Epithelial cell of proximal tubule (primary cell): ENCODE results near the gene NPVF. TPM values are rescaled to one million over a fixed set of nuclear protein-coding genes. Genes with fewer than 3 reads are reported as not detected.

Experiments
- DNase-seq: peaks from one replicate; pipeline ENCODE4 v3.0.0-alpha.2; 2011; ENCODE audit warnings: low read depth
- H3K4me3 ChIP-seq: 2 replicates; pipeline ENCODE4 v1.5.1; 2011; ENCODE audit warnings: low read depth, mild to moderate bottlenecking, low read length
- CTCF ChIP-seq: conservative IDR thresholded peaks from 2 replicates; pipeline ENCODE4 v1.5.1; 2012; ENCODE audit warnings: low read depth, mild to moderate bottlenecking, low read length
- total RNA-seq: library from RNA; depleted of rRNA; stranded (reverse); fragments of >200 nt; gene quantifications from 2 replicates; pipeline ENCODE4 v1.2.3, GENCODE V29; 2015

The NPVF gene
- total RNA-seq, 1 donor from 2014 or later, result not detected

DNA sequence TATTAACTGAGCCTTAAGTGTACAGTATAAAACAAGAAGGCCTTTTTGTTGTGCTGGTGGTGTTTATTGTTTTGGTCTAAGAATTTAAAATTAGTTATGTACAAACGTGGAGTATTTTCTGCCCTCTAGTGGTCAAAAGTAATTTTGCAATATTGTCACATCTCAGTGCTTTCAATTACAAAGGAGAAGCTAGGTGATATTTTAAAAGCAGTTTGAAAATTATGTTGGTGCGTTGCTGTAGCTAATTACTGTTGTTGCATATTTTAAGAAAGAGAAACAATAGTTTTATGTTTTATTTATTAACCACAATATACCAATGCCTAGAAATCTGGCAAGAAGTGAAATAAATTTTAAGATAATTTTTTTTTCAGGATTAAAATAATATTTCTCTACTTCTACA is 11.4 kb downstream of the NPVF start:
- peak; percentile 16 for DNase-seq
- no peak overlapping the region for H3K4me3 ChIP-seq
- TF ChIP-seq CTCF, result peak; percentile 78

- TF ChIP-seq CTCF, result peak; percentile 10
- DNase-seq, result no peak
These were observed 12.5 kb downstream of the NPVF start for GRCh38 chr7:25215694-25216335.

DNA sequence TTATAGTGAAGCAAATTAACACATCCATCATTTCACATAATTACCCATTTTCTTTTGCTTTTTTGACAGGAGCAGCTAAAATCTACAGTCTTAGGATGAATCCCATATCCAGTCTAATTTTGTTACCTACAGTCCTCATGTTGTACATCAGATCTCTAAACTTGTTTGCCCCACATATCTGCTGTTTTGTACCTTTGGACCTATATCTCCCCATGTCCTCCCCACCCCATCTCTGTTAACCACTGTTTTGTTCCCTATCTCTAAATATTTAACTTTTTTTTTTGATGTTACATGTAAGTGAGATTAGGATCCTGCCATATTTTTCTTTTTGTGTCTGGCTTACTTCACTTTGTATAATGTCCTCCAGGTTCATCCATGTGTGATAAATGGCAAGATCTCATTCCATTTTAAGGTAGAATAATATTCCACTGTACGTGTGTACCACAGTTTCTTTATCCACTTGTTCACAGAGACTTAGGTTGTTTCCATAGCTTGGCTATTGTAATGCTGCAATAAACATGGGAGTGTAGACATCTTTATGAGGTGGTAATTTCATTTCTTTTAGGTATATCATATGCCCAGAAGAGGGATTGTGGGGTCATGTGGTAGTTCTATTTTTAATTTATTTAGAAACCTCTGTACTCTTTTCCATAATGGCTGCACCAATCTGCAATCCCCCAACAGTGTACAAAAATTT is 19.6 kb downstream of the NPVF start:
- no peak for DNase-seq
- no peak for TF ChIP-seq CTCF
- no peak overlapping the region for H3K4me3 ChIP-seq

More at GRCh38 chr7:25215694-25216335, 12.5 kb downstream of the NPVF start:
- H3K4me3 ChIP-seq, result no peak overlapping the region

DNA sequence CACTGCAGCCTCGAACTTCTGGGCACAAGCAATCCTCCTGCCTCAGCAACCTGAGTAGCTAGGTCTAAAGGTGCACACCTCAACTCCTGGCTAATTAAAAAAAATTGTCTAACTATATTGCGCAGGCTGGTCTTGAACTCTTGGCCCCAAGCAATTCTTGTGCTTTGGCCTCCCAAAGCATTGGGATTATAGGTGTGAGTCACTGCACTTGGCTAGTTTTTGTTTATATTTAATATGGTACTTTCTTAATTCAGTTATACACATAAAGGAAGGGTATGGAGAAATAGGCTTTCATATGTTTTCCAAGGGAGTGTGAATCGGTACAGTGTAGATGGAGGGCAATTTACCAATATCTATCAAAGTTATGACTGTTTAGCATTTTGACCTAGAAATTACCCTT is 20.4 kb downstream of the NPVF start:
- H3K4me3 ChIP-seq, result no peak overlapping the region
- no peak for DNase-seq
- TF ChIP-seq CTCF, result no peak

DNA sequence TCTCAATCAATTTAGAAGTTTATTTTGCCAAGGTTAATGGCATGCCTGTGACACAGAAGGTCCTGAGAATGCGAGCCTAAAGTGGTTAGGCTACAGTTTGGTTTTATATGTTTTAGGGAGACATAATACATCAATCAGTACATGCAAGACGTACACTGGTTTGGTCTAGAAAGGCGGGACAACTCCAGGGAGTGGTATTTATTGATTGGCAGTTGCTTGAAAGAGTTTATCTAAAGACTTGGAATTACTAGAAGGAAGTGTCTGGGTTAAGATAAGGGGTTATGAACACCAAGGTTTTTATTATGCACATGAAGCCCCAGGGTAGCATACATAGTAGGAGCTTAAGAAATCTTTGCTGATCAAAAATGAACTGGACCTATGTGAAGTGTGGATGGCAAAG is 21.5 kb downstream of the NPVF start:
- no peak overlapping the region for H3K4me3 ChIP-seq
- DNase-seq, result no peak
- TF ChIP-seq CTCF, result no peak

GRCh38 chr7:25196132-25196896 is 32.0 kb downstream of the NPVF start:
- no peak for DNase-seq
- no peak overlapping the region for H3K4me3 ChIP-seq
- no peak for TF ChIP-seq CTCF
